GM12801 (cell line): Measurements from ENCODE around the gene SLC29A1.

Source experiments
- TF ChIP-seq, protein P1 (sequence below): IDR thresholded peaks from one replicate; pipeline ENCODE4 v1.5.1; 2011; ENCODE audit warnings: control low read depth; ENCODE audit not compliant: insufficient read length; ENCODE audit errors: extremely low read depth

The SLC29A1 gene

DNA sequence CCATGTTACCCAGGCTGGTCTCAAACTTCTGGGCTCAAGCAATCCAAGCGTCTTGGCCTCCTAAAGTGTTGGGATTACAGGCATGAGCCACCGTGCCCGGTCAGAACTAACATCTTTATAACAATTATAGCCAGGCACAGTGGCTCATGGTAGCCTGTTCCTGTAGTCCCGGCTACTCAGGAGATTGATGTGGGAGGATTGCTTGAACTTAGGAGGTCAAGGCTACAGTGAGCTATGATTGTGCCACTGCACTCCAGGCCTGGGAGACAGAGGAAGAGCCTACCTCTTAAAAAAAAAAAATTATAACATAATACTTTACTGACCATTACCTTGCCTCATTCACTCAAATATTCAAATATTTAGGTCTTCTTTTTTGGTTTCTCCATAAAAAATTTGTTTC, 23.5 kb upstream of the SLC29A1 start:
- TF ChIP-seq, protein P1, sequence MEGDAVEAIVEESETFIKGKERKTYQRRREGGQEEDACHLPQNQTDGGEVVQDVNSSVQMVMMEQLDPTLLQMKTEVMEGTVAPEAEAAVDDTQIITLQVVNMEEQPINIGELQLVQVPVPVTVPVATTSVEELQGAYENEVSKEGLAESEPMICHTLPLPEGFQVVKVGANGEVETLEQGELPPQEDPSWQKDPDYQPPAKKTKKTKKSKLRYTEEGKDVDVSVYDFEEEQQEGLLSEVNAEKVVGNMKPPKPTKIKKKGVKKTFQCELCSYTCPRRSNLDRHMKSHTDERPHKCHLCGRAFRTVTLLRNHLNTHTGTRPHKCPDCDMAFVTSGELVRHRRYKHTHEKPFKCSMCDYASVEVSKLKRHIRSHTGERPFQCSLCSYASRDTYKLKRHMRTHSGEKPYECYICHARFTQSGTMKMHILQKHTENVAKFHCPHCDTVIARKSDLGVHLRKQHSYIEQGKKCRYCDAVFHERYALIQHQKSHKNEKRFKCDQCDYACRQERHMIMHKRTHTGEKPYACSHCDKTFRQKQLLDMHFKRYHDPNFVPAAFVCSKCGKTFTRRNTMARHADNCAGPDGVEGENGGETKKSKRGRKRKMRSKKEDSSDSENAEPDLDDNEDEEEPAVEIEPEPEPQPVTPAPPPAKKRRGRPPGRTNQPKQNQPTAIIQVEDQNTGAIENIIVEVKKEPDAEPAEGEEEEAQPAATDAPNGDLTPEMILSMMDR: no peak

DNA sequence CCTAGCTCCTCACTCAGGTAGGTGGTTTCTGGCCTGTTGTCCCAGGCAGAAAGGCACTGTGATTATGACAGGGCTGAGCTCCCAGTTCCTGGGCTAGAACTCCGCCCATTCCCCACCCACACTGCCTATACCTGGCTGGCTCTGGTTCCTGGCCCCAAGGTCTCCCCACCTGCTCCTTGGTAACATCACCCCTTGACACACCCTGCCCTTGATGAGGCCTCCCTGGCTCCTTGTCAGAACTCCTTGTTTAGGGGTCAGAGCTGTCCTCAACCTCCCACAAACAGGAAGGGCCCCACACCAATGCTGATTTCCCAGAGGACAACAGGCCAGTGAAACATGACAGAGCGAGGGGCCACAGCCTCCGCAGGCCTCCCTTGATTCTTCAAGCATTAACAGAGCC, 22.2 kb upstream of the SLC29A1 start:
- TF ChIP-seq, protein P1: no peak

DNA sequence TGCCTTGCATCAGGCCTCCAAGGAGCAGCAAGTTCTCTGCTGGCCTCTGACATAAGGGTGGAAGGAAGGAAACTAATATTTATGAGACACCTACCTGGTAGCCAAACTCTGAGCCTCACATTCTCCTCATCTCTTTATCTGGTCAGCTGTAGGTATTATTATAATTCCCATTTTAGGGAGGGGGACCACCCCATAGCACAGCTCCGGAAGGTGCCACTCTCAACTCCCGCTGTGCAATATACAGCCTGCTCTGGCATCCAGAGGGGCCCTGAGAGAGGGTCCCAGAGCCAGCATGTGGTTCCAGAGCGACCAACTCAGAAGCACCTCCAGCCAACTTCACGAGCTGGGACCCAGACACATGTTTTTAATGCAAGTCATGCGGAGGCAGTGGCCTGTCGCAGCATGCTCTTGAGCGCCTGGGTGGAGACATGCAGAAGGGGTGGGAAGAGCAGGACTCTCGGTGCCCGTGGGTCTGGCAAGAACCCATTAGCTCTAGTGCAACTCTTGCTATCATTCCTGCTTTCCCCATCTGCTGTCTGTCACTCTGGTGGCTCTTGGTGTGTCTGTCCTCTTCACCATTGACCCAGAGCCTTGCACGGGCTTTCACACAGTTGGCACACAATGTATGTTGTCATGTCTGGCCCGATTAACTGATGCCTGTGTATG, 21.6 kb upstream of the SLC29A1 start:
- TF ChIP-seq, protein P1: no peak

DNA sequence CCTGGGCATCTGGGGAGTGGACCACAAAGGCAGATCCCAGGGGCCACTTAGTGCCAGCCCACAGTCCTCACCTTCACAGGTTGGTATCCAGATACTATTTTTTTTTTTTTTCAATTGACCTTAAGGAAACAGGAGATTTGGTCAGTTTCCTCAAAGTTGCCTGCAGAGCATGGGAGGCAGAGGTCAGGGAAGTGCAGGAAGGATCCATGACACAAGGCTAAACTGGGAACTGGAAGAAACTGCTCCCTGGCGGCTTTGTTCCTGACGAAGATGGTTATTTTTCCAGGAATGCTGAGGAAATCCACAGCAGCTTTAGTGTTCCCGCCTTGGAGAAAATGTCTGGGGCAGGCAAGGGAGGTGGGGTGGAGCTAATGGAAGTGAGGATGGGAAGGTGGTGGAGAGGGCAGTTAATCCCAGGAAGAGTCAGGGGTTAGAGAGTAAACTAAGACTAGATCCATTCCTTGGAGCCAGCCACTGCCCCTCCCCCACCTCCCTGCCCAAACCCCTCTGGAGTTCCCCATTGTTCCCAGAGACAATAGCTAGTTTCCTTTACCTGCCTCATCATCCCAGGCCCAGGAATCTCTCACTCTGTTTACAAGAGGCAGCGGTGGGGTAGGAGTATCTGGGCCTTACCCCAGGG, 20.9 kb upstream of the SLC29A1 start:
- TF ChIP-seq, protein P1: no peak

DNA sequence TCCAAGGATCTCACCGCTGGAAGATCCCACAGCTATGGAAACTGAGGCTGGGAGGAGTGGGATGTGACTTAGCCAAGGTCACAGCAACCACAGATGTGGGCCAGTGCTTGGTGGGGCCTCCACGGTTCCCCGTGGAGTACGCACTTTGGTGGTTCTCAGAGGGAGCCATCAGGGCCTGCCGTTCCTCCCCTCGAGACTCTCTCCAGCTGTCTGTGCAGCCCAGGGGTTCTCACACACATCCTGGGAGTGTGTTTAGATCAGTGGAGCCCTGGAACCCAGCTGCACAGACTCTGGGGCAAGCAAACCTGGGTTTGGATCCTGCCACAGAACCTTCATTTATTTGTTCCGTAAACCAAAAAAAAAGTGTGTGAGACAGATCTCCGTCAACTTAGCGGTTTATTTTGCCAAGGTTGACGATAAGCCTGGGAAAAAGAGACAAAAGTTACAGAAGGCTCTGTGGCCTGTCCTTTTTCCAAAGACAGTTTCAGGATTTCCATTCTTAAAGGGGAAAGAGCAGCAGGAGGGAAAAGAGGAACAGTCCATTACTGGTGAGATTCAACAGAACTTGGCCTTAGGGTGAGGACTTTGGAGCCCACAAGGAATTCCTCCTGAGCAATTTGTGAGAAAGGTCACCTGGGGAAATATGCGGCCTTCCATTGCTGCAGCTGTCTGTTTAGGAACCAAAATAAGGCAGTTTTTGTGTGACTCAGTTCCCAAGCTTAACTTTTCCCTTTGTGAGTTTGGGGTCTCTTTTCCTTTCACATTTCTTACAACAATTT, 20.2 kb upstream of the SLC29A1 start:
- TF ChIP-seq, protein P1: no peak

DNA sequence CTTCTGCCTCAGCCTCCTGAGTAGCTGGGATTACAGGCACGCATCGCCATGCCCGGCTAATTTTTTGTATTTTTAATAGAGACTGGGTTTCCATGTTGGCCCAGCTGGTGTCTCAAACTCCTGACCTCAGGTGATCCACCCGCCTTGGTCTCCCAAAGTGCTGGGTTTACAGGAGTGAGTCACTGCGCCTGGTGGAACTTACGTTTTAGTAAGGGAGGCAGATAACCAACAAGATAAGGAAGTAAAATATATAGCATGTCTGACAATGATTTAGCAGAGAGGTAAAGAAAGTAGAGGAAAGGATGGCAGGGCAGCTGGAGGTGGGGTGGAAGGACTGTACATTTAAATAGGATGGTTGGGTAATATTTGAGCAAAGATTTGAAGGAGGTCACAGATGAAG, 19.4 kb upstream of the SLC29A1 start:
- TF ChIP-seq, protein P1: no peak

DNA sequence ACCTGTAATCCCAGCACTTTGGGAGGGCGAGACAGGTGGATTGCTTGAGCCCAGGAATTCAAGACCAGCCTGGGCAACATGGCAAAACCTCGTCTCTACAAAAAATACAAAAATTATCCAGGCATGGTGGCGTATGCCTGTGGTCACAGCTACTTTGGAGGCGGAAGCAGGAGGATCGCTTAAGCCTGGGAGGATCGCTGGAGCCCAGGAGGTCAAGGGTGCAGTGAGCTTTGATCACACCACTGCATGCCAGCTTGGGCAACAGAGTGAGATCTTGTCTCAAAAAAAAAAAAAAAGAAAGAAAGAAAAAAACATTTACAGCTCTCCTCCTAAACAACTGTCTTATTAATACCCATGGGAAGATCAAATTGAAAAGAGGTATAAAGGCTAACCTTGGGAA, 15.4 kb upstream of the SLC29A1 start:
- TF ChIP-seq, protein P1: no peak
